Hepatocyte (in vitro differentiated cells): ENCODE results near the gene SAPCD1. TPM values are rescaled to one million over a fixed set of nuclear protein-coding genes. Genes with fewer than 3 reads are reported as not detected.

Source experiments
- DNase-seq: peaks from one replicate; pipeline ENCODE4 v3.0.0-alpha.2; 2016; ENCODE audit warnings: low spot score
- H2AFZ ChIP-seq: fragments of 200-600 bp; sonication (generic); 2 replicates; pipeline ENCODE4 v1.6.0; 2016; ENCODE audit warnings: antibody characterized with exemption, mild to moderate bottlenecking
- H3K27ac ChIP-seq: fragments of 200-600 bp; sonication (generic); 2 replicates; pipeline ENCODE4 v1.5.1; 2016; ENCODE audit warnings: mild to moderate bottlenecking
- H3K27me3 ChIP-seq: fragments of 200-600 bp; sonication (generic); 2 replicates; pipeline ENCODE4 v1.6.1; 2016
- H3K36me3 ChIP-seq: fragments of 200-600 bp; sonication (generic); replicated peaks from 2 replicates; pipeline ENCODE4 v1.5.1; 2016; ENCODE audit warnings: low read depth; ENCODE audit not compliant: insufficient read depth
- H3K4me1 ChIP-seq: fragments of 200-600 bp; sonication (generic); 2 replicates; pipeline ENCODE4 v1.5.1; 2016; ENCODE audit warnings: mild to moderate bottlenecking, moderate library complexity; ENCODE audit not compliant: insufficient read depth
- H3K4me2 ChIP-seq: fragments of 200-600 bp; sonication (generic); 2 replicates; pipeline ENCODE4 v1.6.0; 2016
- H3K4me3 ChIP-seq: fragments of 200-600 bp; sonication (generic); 2 replicates; pipeline ENCODE4 v1.5.1; 2016; ENCODE audit warnings: mild to moderate bottlenecking
- H3K79me2 ChIP-seq: fragments of 200-600 bp; sonication (generic); 2 replicates; pipeline ENCODE4 v1.6.0; 2017; ENCODE audit warnings: mild to moderate bottlenecking
- H3K9me2 ChIP-seq: fragments of 200-600 bp; sonication (generic); replicated peaks from 2 replicates; pipeline ENCODE4 v1.6.0; 2017; ENCODE audit warnings: mild to moderate bottlenecking; ENCODE audit not compliant: insufficient read depth
- H3K9me3 ChIP-seq: fragments of 200-600 bp; sonication (generic); 2 replicates; pipeline ENCODE4 v1.5.1; 2016; ENCODE audit warnings: low read depth, mild to moderate bottlenecking
- H4K20me1 ChIP-seq: fragments of 200-600 bp; sonication (generic); 2 replicates; pipeline ENCODE4 v1.6.0; 2016; ENCODE audit warnings: mild to moderate bottlenecking; ENCODE audit not compliant: insufficient read depth, poor library complexity, severe bottlenecking
- CTCF ChIP-seq: fragments of 200-600 bp; sonication (generic); IDR thresholded peaks from 2 replicates; pipeline ENCODE4 v1.5.1; 2016; ENCODE audit warnings: antibody characterized with exemption, mild to moderate bottlenecking; ENCODE audit not compliant: poor library complexity
- EZH2 ChIP-seq: fragments of 200-600 bp; sonication (generic); IDR thresholded peaks from 2 replicates; pipeline ENCODE4 v1.6.1; 2016; ENCODE audit warnings: antibody characterized with exemption, mild to moderate bottlenecking, borderline replicate concordance
- EZH2phosphoT487 ChIP-seq: fragments of 200-600 bp; sonication (generic); IDR thresholded peaks from one replicate; pipeline ENCODE4 v1.6.1; 2018; ENCODE audit warnings: antibody characterized with exemption, mild to moderate bottlenecking, low read depth, moderate library complexity; ENCODE audit not compliant: unreplicated experiment, severe bottlenecking
- WGBS: methylation state at CpG from one replicate; pipeline ENCODE4 v1.1.6; 2016; ENCODE audit warnings: low lambda C conversion rate; ENCODE audit errors: missing lambda C conversion rate; 5-methylcytosine and 5-hydroxymethylcytosine counted together
- polyA plus RNA-seq: library from polyadenylated mRNA; unstranded; fragments of >200 nt; fragmentation: Nextera tagmentation; extraction: Ambion mirVana; gene quantifications from 2 replicates; pipeline ENCODE4 v1.2.1, GENCODE V29; 2016
- total RNA-seq: library from RNA; depleted of rRNA; stranded (reverse); fragments of >200 nt; gene quantifications from 2 replicates; pipeline ENCODE4 v1.2.3, GENCODE V29; 2014

SAPCD1 gene
- total and polyA plus RNA-seq, 2 experiments from 2014 or later = 1.4 to 2.0 TPM

GRCh38 chr6:31778999-31779885 is 16.8 kb downstream of the SAPCD1 start:
- peaks cover 27% of the 10 kb centered on the region for H3K4me1 ChIP-seq
- DNase-seq = no peak
- no peak overlapping the region for H3K4me3 ChIP-seq
- no peak overlapping the region for H3K4me2 ChIP-seq
- no peak overlapping the region for H3K27ac ChIP-seq
- no peaks in the 10 kb centered on the region for H3K79me2 ChIP-seq
- H3K9me3 ChIP-seq = no peaks in the 10 kb centered on the region
- 97% methylated on average over 30 of the region's 43 CpGs for WGBS
- H2AFZ ChIP-seq = no peak overlapping the region
- TF ChIP-seq EZH2 = no peak
- TF ChIP-seq CTCF = no peak
- TF ChIP-seq EZH2phosphoT487 = no peak
- H3K27me3 ChIP-seq = no peaks in the 10 kb centered on the region
- no peaks in the 10 kb centered on the region for H3K9me2 ChIP-seq
- H3K36me3 ChIP-seq = no peaks in the 10 kb centered on the region
- H4K20me1 ChIP-seq = no peaks in the 10 kb centered on the region

- DNase-seq = no peak
- 96% methylated on average over 10 of the region's 10 CpGs for WGBS
- Histone ChIP-seq H3K36me3 (no peaks in the 10 kb centered on the region), H3K27ac (no peak overlapping the region), H3K9me2 (no peaks in the 10 kb centered on the region), H3K4me1 (peaks cover 27% of the 10 kb centered on the region), H2AFZ (no peak overlapping the region), H4K20me1 (no peaks in the 10 kb centered on the region), H3K9me3 (no peaks in the 10 kb centered on the region), H3K27me3 (no peaks in the 10 kb centered on the region), H3K4me2 (no peak overlapping the region), H3K79me2 (no peaks in the 10 kb centered on the region), H3K4me3 (no peak overlapping the region)
- TF ChIP-seq EZH2 = no peak
- no peak for TF ChIP-seq CTCF
- TF ChIP-seq EZH2phosphoT487 = no peak
These were observed 17.5 kb downstream of the SAPCD1 start for GRCh38 chr6:31779908-31780307.

GRCh38 chr6:31780507-31781243 is 18.2 kb downstream of the SAPCD1 start:
- Histone ChIP-seq H3K27ac (no peak overlapping the region), H3K4me2 (no peak overlapping the region), H2AFZ (no peak overlapping the region), H3K27me3 (no peaks in the 10 kb centered on the region), H3K36me3 (no peaks in the 10 kb centered on the region), H3K79me2 (no peaks in the 10 kb centered on the region), H3K9me3 (no peaks in the 10 kb centered on the region), H3K9me2 (no peaks in the 10 kb centered on the region), H4K20me1 (no peaks in the 10 kb centered on the region), H3K4me3 (no peak overlapping the region), H3K4me1 (peaks cover 24% of the 10 kb centered on the region)
- TF ChIP-seq CTCF (no peak), EZH2 (no peak), EZH2phosphoT487 (no peak)
- WGBS = 95% methylated on average over 20 of the region's 20 CpGs
- no peak for DNase-seq
